HG02970 (cell line): ENCODE data around the gene ILK.

Experiments
- ATAC-seq: cut with Tn5 transposase; IDR thresholded peaks from one replicate; pipeline ENCODE4 v1.9.1; 2021; ENCODE audit warnings: mild to moderate bottlenecking, moderate library complexity, moderate number of reproducible peaks; ENCODE audit not compliant: unreplicated experiment, low FRiP score

Gene ILK

GRCh38 chr11:6654281-6655019 is 50.9 kb downstream of the ILK start:
- ATAC-seq: no peak

- no peak for ATAC-seq
Observed at GRCh38 chr11:6655020-6655789, 51.6 kb downstream of the ILK start.

- ATAC-seq: no peak
Observed at GRCh38 chr11:6655790-6656583, 52.4 kb downstream of the ILK start, which contains the start of gene DCHS1. TSS of gene DCHS1 (minus strand) at chr11:6655809. CDS start at chr11:6641613, 14,196 bp downstream.

GRCh38 chr11:6656584-6656915 is 53.0 kb downstream of the ILK start:
- no peak for ATAC-seq

- ATAC-seq: no peak
Observed at GRCh38 chr11:6656936-6657335, 53.4 kb downstream of the ILK start.

- ATAC-seq: no peak
Observed at GRCh38 chr11:6657346-6657745, 53.8 kb downstream of the ILK start.

- ATAC-seq: no peak
Observed at GRCh38 chr11:6658647-6659046, 55.1 kb downstream of the ILK start.
